ENCODE data around the gene CD4. TPM values are rescaled to one million over a fixed set of nuclear protein-coding genes. Genes with fewer than 3 reads are reported as not detected.

CD4 gene
- total RNA-seq, 1 experiment from 2014 or later: not detected

GRCh38 chr12:6816598-6816997, 27.3 kb downstream of the CD4 start:
- DNase-seq (ENCODE audit: low read depth): no peak

GRCh38 chr12:6817098-6817497, 27.8 kb downstream of the CD4 start:
- DNase-seq (ENCODE audit: low read depth): no peak

DNA sequence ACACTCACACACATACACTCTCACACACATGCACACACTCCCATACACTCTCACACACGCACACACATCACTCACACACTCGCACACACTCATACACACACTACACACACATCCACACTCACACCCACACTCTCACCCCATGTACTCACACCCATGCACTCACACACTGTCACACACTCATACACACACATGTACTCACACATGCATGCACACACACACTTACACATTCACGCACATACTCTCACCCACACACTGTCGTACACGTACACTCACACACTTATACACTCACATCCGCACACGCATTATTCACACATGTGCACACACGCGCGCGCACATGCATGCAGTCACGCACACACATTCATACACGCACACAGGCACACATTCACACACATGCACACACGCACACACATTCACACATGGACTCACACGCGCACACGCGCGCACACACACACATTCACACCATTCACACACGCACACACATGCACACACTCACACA, 28.4 kb downstream of the CD4 start:
- no peak for DNase-seq (ENCODE audit: low read depth)

DNA sequence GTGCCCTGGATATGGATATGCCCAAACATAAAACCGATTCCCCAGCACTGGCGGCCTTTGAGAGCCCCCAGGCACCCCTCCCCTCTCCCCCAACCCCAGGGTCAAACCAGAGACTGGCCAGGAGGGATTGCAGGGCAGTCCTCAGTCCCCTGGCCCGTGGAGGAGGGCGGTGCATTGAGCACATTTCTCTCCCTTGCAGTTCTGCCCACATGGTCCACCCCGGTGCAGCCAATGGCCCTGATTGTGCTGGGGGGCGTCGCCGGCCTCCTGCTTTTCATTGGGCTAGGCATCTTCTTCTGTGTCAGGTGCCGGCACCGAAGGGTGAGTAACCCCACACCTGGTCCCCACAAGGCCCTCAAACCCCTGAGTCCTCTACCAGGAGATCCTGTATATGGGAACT, 28.9 kb downstream of the CD4 start:
- DNase-seq (ENCODE audit: low read depth): no peak

DNA sequence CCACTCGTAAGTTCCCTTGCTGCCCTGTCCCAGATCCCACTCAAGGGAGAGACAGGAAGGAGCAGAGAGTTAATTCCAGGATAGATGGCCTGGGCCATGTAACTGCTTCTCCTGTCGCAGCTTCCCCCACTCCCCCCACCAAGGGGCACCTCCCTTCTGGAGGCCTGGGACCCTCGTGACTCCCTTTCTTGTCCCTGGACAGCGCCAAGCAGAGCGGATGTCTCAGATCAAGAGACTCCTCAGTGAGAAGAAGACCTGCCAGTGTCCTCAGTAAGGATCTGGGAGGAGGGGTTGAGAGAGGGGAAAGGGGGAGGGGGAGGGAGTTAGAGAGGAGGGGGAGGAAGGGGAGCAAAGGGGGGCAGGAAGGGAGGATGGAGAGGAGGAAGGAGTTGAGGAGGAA, 29.3 kb downstream of the CD4 start:
- DNase-seq (ENCODE audit: low read depth): no peak

- DNase-seq (ENCODE audit: low read depth): peak; percentile 23
Observed at GRCh38 chr12:6819106-6820030, 30.0 kb downstream of the CD4 start.

DNA sequence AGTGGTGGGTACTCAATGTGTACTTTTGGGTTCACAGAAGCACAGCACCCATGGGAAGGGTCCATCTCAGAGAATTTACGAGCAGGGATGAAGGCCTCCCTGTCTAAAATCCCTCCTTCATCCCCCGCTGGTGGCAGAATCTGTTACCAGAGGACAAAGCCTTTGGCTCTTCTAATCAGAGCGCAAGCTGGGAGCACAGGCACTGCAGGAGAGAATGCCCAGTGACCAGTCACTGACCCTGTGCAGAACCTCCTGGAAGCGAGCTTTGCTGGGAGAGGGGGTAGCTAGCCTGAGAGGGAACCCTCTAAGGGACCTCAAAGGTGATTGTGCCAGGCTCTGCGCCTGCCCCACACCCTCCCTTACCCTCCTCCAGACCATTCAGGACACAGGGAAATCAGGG, 30.8 kb downstream of the CD4 start:
- peak; percentile 1 for DNase-seq (ENCODE audit: low read depth)

GRCh38 chr12:6821591-6822425, 32.5 kb downstream of the CD4 start, which contains the start of gene GPR162:
TSS of gene GPR162 (plus strand) at chr12:6821821. CDS start at chr12:6823899, 2,078 bp downstream.
- peak; percentile 58 for DNase-seq (ENCODE audit: low read depth)

- peak; percentile 1 for DNase-seq (ENCODE audit: low read depth)
Observed at GRCh38 chr12:6822426-6823135, 33.3 kb downstream of the CD4 start.

DNA sequence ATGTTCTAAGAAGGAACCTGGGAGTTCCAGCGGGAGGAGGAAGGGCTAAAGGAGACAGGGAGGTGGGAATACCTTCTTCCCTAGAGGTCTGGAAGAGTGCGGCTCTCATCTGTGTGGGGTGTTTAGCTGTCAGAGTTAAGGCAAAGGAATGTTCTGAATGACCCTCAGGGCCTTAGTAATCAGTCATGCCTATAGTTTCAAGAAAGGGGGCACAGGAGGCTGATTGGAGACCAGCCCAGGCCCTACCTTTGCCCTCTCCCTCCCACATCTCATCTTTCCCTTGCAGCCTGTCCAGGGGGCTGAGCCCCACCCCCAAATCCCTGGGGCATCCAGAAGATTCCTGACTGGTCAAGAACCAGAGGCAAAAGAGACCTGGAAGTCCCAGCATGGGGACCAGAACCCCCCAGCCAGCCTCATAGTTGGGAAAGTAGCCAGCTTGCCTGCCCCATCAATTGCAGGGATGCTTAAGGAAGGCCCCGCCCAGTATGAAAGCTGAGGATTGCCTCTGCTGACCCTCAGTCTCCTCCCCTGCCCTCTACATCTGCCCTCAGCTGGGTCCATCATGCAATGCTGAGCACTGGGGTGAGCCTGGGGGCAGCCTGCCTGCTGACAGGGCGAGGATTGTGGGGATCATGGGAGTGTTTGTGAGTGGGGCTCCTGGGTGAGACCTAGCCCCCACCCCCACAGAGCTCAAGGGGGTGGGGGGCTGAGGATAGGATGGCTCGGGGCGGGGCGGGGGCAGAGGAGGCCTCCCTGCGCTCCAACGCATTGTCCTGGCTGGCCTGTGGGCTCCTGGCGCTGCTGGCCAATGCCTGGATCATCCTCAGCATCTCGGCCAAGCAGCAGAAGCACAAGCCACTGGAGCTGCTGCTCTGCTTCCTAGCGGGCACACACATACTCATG, 34.1 kb downstream of the CD4 start:
- peak; percentile 3 for DNase-seq (ENCODE audit: low read depth)

DNA sequence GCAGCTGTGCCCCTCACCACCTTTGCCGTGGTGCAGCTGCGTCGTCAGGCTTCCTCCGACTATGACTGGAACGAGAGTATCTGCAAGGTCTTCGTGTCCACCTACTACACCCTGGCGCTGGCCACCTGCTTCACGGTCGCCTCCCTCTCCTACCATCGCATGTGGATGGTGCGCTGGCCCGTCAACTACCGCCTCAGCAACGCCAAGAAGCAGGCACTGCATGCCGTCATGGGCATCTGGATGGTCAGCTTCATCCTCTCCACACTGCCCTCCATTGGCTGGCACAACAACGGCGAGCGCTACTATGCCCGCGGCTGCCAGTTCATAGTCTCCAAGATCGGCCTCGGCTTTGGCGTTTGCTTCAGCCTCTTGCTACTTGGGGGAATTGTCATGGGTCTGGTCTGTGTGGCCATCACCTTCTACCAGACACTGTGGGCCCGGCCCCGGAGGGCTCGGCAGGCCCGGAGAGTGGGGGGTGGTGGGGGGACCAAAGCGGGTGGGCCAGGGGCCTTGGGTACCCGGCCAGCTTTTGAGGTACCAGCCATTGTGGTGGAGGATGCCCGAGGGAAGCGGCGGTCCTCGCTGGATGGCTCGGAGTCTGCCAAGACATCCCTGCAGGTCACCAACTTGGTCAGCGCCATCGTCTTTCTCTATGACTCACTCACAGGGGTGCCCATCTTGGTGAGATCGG, 34.9 kb downstream of the CD4 start:
- DNase-seq (ENCODE audit: low read depth): peak; percentile 7

- DNase-seq (ENCODE audit: low read depth): peak; percentile 44
Observed at GRCh38 chr12:6824901-6825381, 35.6 kb downstream of the CD4 start.

- DNase-seq (ENCODE audit: low read depth): peak; percentile 86
Observed at GRCh38 chr12:6825398-6826124, 36.2 kb downstream of the CD4 start.

GRCh38 chr12:6826125-6826733, 36.9 kb downstream of the CD4 start:
- no peak for DNase-seq (ENCODE audit: low read depth)

- no peak for DNase-seq (ENCODE audit: low read depth)
Observed at GRCh38 chr12:6826734-6827436, 37.6 kb downstream of the CD4 start.

- peak; percentile 92 for DNase-seq (ENCODE audit: low read depth)
Observed at GRCh38 chr12:6827437-6827911, 38.1 kb downstream of the CD4 start.

DNA sequence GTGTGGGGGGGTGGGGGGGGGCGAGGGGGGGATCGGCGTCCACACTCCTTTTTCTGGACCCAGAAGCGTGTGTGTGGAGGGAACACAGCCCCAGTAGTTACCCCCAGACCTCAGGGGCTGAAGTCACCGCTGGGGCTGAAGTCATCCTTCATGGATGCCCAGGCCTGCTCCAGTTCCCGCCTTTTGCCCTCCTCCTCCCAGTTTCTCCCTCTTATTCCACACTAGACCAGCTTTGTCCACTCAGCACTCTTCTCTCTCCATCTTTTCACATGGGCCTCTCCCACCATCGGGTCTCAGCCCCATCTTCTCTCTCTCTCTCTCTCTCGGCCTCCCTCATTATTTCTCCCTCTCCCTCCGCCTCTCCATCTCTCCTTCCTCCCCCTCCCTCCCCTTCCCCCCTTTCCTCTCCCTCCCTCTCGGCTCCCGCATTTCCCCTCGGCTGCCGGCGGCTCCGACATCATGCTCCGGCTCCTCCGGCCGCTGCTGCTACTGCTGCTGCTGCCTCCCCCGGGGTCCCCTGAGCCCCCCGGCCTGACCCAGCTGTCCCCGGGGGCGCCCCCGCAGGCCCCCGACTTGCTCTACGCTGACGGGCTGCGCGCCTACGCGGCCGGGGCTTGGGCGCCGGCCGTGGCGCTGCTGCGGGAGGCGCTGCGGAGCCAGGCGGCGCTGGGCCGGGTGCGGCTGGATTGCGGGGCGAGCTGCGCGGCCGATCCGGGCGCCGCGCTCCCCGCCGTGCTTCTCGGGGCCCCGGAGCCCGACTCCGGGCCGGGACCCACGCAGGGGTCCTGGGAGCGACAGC, 38.9 kb downstream of the CD4 start, which contains the start of gene P3H3:
P3H3 (plus strand) TSS at position 426 of the 799 bp plus-strand sequence; CDS start at position 460, 34 bp downstream.
- DNase-seq (ENCODE audit: low read depth): peak; percentile 79

Measured in Daoy (cell line).